Common myeloid progenitor, CD34-positive (primary cell): ENCODE measurements around the gene ASTN1. TPM values are rescaled to one million over a fixed set of nuclear protein-coding genes. Genes with fewer than 3 reads are reported as not detected.

Source experiments
- CTCF ChIA-PET: fragments of 350-600 bp; sonication (Branson Sonifier 250); formaldehyde crosslinking; loops from one replicate; lab custom pipeline; 2021; ENCODE audit warnings: antibody characterized with exemption; lab: Charles Lee
- POLR2A ChIA-PET: fragments of 350-600 bp; sonication (Branson Sonifier 250); formaldehyde crosslinking; loops from one replicate; lab custom pipeline; 2021; ENCODE audit warnings: antibody characterized with exemption; lab: Charles Lee
- DNase-seq, 3 donors: peaks; one replicate each; pipeline versions ENCODE4 v3.0.0 to v3.0.0-alpha.2; 2013
- H3K27ac ChIP-seq, 2 experiments: 1 replicate in 1 of 2; 2 replicates in 1 of 2; pipeline ENCODE4 v1.7.0; 2013; ENCODE audit warnings: inconsistent platforms in 2 of 2, low read length in 2 of 2, mild to moderate bottlenecking in 2 of 2, low read depth in 1 of 2, moderate library complexity in 1 of 2; ENCODE audit not compliant: severe bottlenecking in 2 of 2, insufficient read depth in 1 of 2, poor library complexity in 1 of 2
- H3K27me3 ChIP-seq, 5 experiments: replicated peaks in 2 of 5; 1 replicate in 3 of 5; 2 replicates in 2 of 5; pipeline versions ENCODE4 v1.6.1 to v1.7.0; 2013; ENCODE audit warnings: low read length in 4 of 5, mild to moderate bottlenecking in 2 of 5, moderate library complexity in 2 of 5, inconsistent platforms in 1 of 5; ENCODE audit not compliant: insufficient read depth in 5 of 5, control insufficient read depth in 4 of 5
- H3K36me3 ChIP-seq, 4 experiments: 1 replicate in 2 of 4; 2 replicates in 2 of 4; pipeline versions ENCODE4 v1.6.1 to v1.7.0; 2013; ENCODE audit warnings: low read length in 3 of 4, control low read depth in 1 of 4, mild to moderate bottlenecking in 1 of 4; ENCODE audit not compliant: control insufficient read depth in 4 of 4, insufficient read depth in 4 of 4
- H3K4me1 ChIP-seq, 4 experiments: 1 replicate in 3 of 4; 2 replicates in 1 of 4; pipeline versions ENCODE4 v1.6.1 to v1.7.1; 2013; ENCODE audit warnings: low read length in 3 of 4, mild to moderate bottlenecking in 3 of 4, control low read depth in 1 of 4, inconsistent platforms in 1 of 4, moderate library complexity in 1 of 4; ENCODE audit not compliant: control insufficient read depth in 4 of 4, insufficient read depth in 4 of 4; ENCODE audit errors: control extremely low read depth in 1 of 4
- H3K4me3 ChIP-seq, 7 experiments: 1 replicate in 4 of 7; 2 replicates in 3 of 7; pipeline versions ENCODE4 v1.5.1 to v1.7.0; 2013; ENCODE audit warnings: mild to moderate bottlenecking in 7 of 7, low read length in 6 of 7, moderate library complexity in 6 of 7, inconsistent platforms in 2 of 7, low read depth in 2 of 7, control low read depth in 1 of 7; ENCODE audit not compliant: insufficient read depth in 4 of 7, control insufficient read depth in 1 of 7; ENCODE audit errors: extremely low read depth in 1 of 7
- H3K9me3 ChIP-seq, 5 experiments: 1 replicate in 4 of 5; 2 replicates in 1 of 5; pipeline versions ENCODE4 v1.6.1 to v1.7.1; 2013; ENCODE audit warnings: low read length in 4 of 5, mild to moderate bottlenecking in 2 of 5, inconsistent platforms in 1 of 5, low read depth in 1 of 5, moderate library complexity in 1 of 5; ENCODE audit not compliant: control insufficient read depth in 4 of 5, insufficient read depth in 2 of 5; ENCODE audit errors: control extremely low read depth in 1 of 5
- WGBS: methylation state at CpG from one replicate; pipeline ENCODE4 v1.1.5; 2013; ENCODE audit not compliant: insufficient coverage; 5-methylcytosine and 5-hydroxymethylcytosine counted together
- polyA plus RNA-seq: library from polyadenylated mRNA; unstranded; fragments of 120-200 nt; gene quantifications from one replicate; pipeline ENCODE4 v1.2.1, GENCODE V29; 2013

The ASTN1 gene
- not detected for polyA plus RNA-seq

DNA sequence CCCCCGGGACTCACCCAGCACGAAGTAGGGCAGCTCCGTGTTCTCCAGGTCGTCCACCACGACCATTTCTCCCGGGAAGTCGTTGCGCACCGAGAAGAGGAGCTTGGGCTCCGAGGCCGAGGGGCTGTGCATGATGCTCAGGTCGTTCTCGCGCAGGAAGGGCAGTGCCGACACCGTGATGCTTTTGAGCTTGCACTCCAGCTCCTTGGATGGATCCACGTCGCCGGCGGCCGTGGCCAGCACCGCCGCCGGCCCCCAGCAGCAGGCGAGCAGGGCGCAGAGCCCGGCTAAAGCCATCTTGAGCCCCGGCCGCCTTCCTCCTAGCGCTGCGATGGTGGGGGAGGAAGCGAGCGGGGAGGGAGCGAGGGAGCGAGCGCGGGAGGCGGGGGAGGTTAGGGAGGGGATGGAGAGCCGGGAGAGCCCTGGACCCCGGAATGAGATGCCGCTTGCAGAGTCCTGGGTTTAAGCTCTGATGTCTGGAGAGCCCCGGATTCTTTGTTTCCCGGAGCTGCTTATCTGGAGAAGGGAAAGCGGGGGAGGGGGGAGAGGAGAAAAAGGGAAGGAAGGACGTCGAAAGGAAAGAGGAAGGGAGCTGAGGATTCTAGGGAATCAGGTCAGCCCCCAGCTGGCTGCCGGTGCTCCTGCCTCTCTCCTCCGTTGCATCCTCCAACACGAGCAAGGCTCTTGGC is at the start of gene ASTN1:
ASTN1 (minus strand) TSS at position 333 of the 689 bp plus-strand sequence; CDS start at position 297, 36 bp downstream.
- H3K4me1 ChIP-seq = peaks cover 0 to 2% (median 0%) of the 10 kb centered on the region in 4 experiments
- H3K27me3 ChIP-seq = peaks cover 19 to 74% (median 37%) of the 10 kb centered on the region in 5 experiments
- DNase-seq = no peak
- CTCF ChIA-PET = no interaction called here
- peaks cover 0 to 3% (median 0%) of the 10 kb centered on the region in 5 experiments for H3K9me3 ChIP-seq
- H3K4me3 ChIP-seq = no peak within 1 kb of the TSS
- no peak within 1 kb of the TSS for H3K27ac ChIP-seq
- H3K36me3 ChIP-seq = no peaks in the 10 kb centered on the region
- POLR2A ChIA-PET = no interaction called here
- WGBS = under 1% methylated on average over 36 of the region's 49 CpGs

DNA sequence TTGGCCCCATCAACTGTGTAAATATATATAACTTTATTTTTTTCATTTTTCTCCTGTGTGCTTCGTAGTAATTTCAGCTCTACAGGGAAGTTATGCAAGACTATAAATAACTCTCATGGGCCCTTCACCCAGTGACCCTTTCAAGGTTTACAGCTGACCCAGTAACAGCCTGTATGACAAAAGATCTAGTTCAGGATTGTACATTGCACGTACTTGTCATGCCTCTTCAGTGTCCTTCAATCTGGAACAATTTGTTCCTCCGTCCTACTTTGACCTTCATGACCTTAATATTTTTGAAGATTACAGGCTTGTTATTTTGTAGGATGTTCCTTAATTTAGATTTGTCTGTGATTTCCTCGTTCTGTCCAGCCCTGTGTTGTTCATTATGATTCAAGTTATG is 46.7 kb upstream of the ASTN1 start:
- Histone ChIP-seq H3K36me3 (no peaks in the 10 kb centered on the region), H3K4me3 (no peak overlapping the region), H3K9me3 (no peaks in the 10 kb centered on the region), H3K27me3 (no peaks in the 10 kb centered on the region), H3K4me1 (no peaks in the 10 kb centered on the region), H3K27ac (no peak overlapping the region)
- WGBS = 62% methylated on average over 3 of the region's 4 CpGs
- ChIA-PET POLR2A (no interaction called here), CTCF (no interaction called here)
- no peak for DNase-seq

DNA sequence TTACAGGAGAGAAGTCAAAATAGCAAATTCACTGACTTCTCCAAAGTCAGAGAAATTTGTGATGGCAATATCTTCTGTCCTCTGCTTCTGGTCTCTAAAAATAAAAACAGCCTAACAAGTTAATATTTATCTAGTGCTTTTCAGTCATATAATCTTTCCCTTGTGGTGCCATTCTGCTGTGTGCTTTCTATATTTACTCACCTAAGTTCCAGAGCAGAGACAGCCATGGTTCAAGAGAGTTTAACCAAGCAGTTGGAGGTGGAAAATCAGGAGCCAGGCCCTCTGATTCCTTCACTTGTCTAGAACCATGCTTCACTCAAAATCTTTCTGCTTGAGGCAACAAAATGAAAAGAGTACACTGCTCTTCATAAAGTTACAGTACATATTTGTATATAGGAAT is 45.6 kb upstream of the ASTN1 start:
- Histone ChIP-seq H3K27me3 (no peaks in the 10 kb centered on the region), H3K4me1 (no peaks in the 10 kb centered on the region), H3K27ac (no peak overlapping the region), H3K36me3 (no peaks in the 10 kb centered on the region), H3K4me3 (no peak overlapping the region), H3K9me3 (no peaks in the 10 kb centered on the region)
- CTCF ChIA-PET = no interaction called here
- DNase-seq = no peak
- POLR2A ChIA-PET = no interaction called here

DNA sequence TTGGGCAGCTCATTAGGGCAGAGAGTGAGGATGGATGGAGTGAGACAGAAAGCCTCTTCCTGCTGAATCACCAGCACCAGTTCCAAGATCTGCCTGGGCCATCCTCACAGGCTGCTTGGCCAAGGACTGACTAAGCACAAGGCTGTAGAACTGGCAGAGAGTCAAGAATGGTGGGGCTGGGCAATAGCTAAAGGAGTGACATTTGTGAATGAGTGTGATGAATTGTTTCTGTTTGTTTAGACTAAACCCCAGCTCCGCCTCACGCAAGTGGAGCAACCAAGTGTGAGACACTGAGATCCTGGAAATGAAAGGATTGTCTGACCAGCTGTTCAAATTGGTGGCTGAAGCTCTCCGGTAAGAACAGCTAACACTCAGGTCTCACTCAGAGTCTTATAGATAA is 44.8 kb upstream of the ASTN1 start:
- Histone ChIP-seq H3K4me3 (no peak overlapping the region), H3K9me3 (no peaks in the 10 kb centered on the region), H3K4me1 (no peaks in the 10 kb centered on the region), H3K27ac (no peak overlapping the region), H3K27me3 (no peaks in the 10 kb centered on the region), H3K36me3 (no peaks in the 10 kb centered on the region)
- DNase-seq = no peak
- POLR2A ChIA-PET = no interaction called here
- CTCF ChIA-PET = interaction anchor here (0.6 kb wide), 1 partner anchor 33 kb away, joined by 3 read pairs; no protein-coding TSS in a partner anchor
- 90% methylated on average over 2 of the region's 3 CpGs for WGBS

DNA sequence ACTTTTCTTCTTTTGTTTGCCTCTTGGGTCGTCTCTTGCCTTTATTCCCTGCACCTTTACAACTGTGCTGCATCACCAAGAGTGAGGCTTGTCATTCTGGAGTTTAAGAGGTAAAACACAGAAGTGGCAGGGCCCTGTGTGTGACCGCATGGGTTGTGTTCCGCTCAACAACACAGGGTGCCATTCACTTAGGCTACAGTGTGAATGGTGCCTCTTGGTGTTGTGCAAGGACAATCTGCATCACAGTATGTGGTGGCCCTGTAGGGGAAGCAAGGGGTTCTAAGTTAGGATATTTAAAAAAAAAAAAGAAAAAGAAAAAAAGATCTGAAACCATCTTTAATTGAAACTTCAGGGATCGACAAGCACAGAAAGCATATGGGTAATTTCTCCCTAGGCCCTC is 44.4 kb upstream of the ASTN1 start:
- WGBS = no CpG with 5 or more reads among the region's 4 CpGs
- H3K27me3 ChIP-seq = no peaks in the 10 kb centered on the region
- ChIA-PET POLR2A (no interaction called here), CTCF (no interaction called here)
- no peak overlapping the region for H3K27ac ChIP-seq
- H3K4me1 ChIP-seq = no peaks in the 10 kb centered on the region
- no peak for DNase-seq
- no peaks in the 10 kb centered on the region for H3K9me3 ChIP-seq
- H3K36me3 ChIP-seq = no peaks in the 10 kb centered on the region
- H3K4me3 ChIP-seq = no peak overlapping the region

DNA sequence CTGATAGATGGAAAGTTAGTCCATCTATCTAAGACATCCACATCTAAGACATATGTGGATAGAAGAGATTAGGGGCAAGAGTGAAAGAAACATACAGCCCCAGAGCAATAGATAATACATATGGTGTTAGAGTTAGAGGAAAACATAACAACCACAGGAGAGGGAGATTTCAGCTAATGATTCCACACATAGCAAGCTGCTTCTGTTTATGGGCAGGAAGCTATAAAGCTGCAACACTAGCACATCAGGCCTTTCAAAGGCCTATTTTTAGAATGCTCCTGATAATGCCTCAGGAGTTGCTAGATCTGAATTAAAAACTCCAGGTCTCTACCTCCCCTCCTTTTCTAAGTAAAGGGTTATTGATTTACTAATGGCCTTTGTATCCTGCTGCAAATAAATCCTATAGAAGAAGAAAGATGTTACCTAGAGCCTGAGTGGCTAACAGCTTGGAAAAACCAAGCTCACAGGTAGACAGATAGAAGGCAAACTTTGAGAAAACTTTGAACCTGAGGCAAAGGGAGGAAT is 42.4 kb upstream of the ASTN1 start:
- H3K9me3 ChIP-seq = no peaks in the 10 kb centered on the region
- ChIA-PET CTCF (no interaction called here), POLR2A (no interaction called here)
- no peak overlapping the region for H3K27ac ChIP-seq
- no peaks in the 10 kb centered on the region for H3K27me3 ChIP-seq
- H3K4me1 ChIP-seq = no peaks in the 10 kb centered on the region
- H3K36me3 ChIP-seq = no peaks in the 10 kb centered on the region
- DNase-seq = no peak
- no peak overlapping the region for H3K4me3 ChIP-seq

DNA sequence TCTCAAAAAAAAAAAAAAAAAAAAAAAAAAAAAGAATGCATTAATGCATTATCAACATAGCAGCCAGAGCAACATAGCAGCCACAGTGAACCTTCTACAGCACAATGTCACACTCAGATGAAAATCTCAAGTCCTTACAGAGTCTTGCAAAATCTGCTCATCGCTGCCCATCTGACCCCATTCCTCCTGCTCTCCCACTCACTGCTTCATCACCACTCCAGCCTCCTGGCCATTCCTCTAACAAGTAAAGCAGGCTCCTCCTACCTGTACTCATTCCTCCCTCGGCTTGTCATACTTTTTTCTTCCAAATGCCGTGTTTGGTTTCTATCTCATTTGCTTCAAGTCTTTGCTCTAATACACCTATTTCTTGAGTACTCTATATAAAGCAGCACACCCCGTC is 35.8 kb upstream of the ASTN1 start:
- ChIA-PET CTCF (no interaction called here), POLR2A (no interaction called here)
- WGBS = 83% methylated on average over 3 of the region's 4 CpGs
- Histone ChIP-seq H3K27ac (no peak overlapping the region), H3K9me3 (no peaks in the 10 kb centered on the region), H3K4me3 (no peak overlapping the region), H3K27me3 (no peaks in the 10 kb centered on the region), H3K36me3 (no peaks in the 10 kb centered on the region), H3K4me1 (no peaks in the 10 kb centered on the region)
- no peak for DNase-seq
